Measurements from ENCODE around the gene CACYBP. TPM values are rescaled to one million over a fixed set of nuclear protein-coding genes. Genes with fewer than 3 reads are reported as not detected.

CACYBP gene
- total and polyA plus RNA-seq, 4 experiments from 2014 or later = 98.3 to 226 (median 133) TPM

DNA sequence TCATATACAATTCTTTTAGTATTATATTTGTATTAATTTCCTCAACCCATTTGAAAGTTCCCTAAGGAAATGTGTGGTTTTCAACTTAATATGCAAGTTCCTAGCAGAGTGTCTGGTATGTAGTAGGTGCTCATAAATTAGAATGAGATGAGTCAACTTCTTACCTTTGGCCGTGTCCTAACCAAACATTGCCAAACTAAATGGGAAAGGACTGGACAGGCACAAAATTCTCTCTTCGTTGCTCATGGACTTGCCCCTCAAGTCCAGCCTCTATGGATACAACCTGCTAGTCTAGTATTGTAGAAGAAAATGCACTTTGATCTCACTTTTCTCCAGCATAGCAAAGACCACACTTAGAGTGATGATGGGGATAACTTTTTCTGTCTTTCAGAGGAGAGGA, 35.0 kb downstream of the CACYBP start:
- Histone ChIP-seq H3K27ac (ENCODE audit: low read depth, low read length) (no peak overlapping the region), H3K27me3 (ENCODE audit: insufficient read depth, low read length) (no peaks in the 10 kb centered on the region), H3K9me3 (ENCODE audit: control insufficient read depth in 1 of 2, low read length in 2 of 2) (no peaks in the 10 kb centered on the region), H3K4me1 (ENCODE audit: insufficient read depth, low read length) (no peaks in the 10 kb centered on the region), H3K4me3 (ENCODE audit: low read length in 2 of 2) (no peak overlapping the region), H3K36me3 (ENCODE audit: insufficient read depth, low read length) (no peaks in the 10 kb centered on the region)
- no peak for DNase-seq
- intact Hi-C loops (cut with micrococcal nuclease) = no loop called here
- Mint-ChIP-seq H3K27me3 (peaks cover 0 to 2% of the 10 kb centered on the region in 2 donors), H3K4me1 (peaks cover 1 to 3% (median 2%) of the 10 kb centered on the region in 4 donors), H3K36me3 (no peaks in the 10 kb centered on the region), H3K4me3 (no peak overlapping the region), H3K27ac (no peak overlapping the region), H3K9me3 (no peaks in the 10 kb centered on the region)
- ChIA-PET POLR2A (ENCODE audit: partially characterized antibody) (no interaction called here), CTCF (ENCODE audit: partially characterized antibody) (no interaction called here)

DNA sequence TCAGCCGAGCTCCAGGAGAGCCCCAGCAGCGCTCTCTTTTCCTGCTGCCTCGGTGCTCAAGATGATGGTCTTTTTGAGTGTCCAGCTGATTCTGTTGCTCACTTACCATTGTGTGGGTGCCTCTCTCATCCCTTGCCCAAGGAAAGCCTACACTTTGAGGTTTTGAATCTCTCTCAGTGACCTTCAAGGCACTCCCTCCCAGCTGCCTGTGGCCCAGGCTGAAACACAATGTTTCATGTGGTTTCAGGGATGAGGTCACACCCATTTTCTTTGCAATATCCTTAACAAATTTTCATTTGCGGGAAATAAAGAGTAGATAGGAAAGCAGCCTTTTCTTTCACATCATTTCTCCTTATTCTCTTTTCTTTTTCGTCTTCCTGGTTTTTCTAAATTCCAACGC, 36.1 kb downstream of the CACYBP start:
- intact Hi-C loops (cut with micrococcal nuclease) = no loop called here
- no peaks in the 10 kb centered on the region for H3K4me1 Mint-ChIP-seq

DNA sequence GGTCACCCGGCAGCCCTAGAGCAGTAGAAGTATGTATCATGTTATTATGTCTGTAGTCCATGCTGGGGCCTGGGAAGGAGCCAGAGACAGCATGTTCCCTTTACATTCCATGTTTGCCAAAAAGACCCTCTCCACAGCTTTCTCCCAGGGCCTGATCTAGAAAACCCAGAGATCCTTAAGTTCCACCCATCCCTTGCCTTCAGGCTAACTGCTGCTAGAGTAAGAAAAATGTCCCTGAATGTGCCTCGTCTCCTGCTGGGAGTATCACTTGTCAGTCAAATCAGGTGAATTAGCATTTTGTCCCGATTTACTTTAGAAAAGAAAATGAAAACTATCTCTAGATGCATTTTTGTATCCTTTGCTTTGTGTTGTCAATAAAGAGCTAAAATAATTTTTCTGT, 36.7 kb downstream of the CACYBP start:
- DNase-seq = no peak
- no peak overlapping the region for H3K4me3 Mint-ChIP-seq
- Histone ChIP-seq H3K36me3 (ENCODE audit: insufficient read depth, low read length) (no peaks in the 10 kb centered on the region), H3K4me1 (ENCODE audit: insufficient read depth, low read length) (no peaks in the 10 kb centered on the region), H3K4me3 (ENCODE audit: low read length in 2 of 2) (no peak overlapping the region), H3K27ac (ENCODE audit: low read depth, low read length) (no peak overlapping the region), H3K27me3 (ENCODE audit: insufficient read depth, low read length) (no peaks in the 10 kb centered on the region), H3K9me3 (ENCODE audit: control insufficient read depth in 1 of 2, low read length in 2 of 2) (no peaks in the 10 kb centered on the region)
- no peaks in the 10 kb centered on the region for H3K4me1 Mint-ChIP-seq
- intact Hi-C loops (cut with micrococcal nuclease) = no loop called here
- CTCF ChIA-PET (ENCODE audit: partially characterized antibody) = interaction anchor here (1.5 kb wide), 1 partner anchor 88 kb away, joined by 5 read pairs; no protein-coding TSS in a partner anchor
- peaks cover 0 to 2% of the 10 kb centered on the region in 2 donors for H3K27me3 Mint-ChIP-seq
- H3K9me3 Mint-ChIP-seq = no peaks in the 10 kb centered on the region
- POLR2A ChIA-PET (ENCODE audit: partially characterized antibody) = no interaction called here
- H3K36me3 Mint-ChIP-seq = no peaks in the 10 kb centered on the region
- H3K27ac Mint-ChIP-seq = no peak overlapping the region

More for the DNA sequence above, 36.1 kb downstream of the CACYBP start:
- Mint-ChIP-seq H3K27ac (no peak overlapping the region), H3K36me3 (no peaks in the 10 kb centered on the region), H3K27me3 (peaks cover 0 to 2% of the 10 kb centered on the region in 2 donors), H3K9me3 (no peaks in the 10 kb centered on the region), H3K4me3 (no peak overlapping the region)
- ChIA-PET CTCF (ENCODE audit: partially characterized antibody) (interaction anchor here (1.5 kb wide), 1 partner anchor 89 kb away, joined by 5 read pairs; no protein-coding TSS in a partner anchor), POLR2A (ENCODE audit: partially characterized antibody) (no interaction called here)
- Histone ChIP-seq H3K27ac (ENCODE audit: low read depth, low read length) (no peak overlapping the region), H3K36me3 (ENCODE audit: insufficient read depth, low read length) (no peaks in the 10 kb centered on the region), H3K27me3 (ENCODE audit: insufficient read depth, low read length) (no peaks in the 10 kb centered on the region), H3K4me3 (ENCODE audit: low read length in 2 of 2) (no peak overlapping the region), H3K9me3 (ENCODE audit: control insufficient read depth in 1 of 2, low read length in 2 of 2) (no peaks in the 10 kb centered on the region), H3K4me1 (ENCODE audit: insufficient read depth, low read length) (no peaks in the 10 kb centered on the region)
- DNase-seq = no peak

DNA sequence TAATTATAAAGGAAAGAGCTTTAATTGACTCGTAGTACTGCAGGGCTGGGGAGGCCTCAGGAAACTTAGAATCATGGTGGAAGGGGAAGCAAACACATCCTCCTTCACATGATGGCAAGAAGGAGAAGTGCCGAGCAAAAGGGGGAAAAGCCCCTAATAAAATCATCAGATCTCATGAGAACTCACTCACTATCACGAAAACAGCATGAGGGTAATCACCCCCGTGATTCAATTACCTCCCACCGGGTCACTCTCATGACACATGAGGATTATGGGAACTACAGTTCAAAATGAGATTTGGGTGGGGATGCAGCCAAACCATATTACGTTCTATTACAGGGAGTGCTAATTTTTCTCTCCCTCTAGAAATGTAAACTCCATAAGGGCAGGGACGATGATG, 37.7 kb downstream of the CACYBP start:
- Mint-ChIP-seq H3K9me3 (no peaks in the 10 kb centered on the region), H3K4me1 (no peaks in the 10 kb centered on the region), H3K36me3 (no peaks in the 10 kb centered on the region), H3K27me3 (peaks cover 0 to 2% of the 10 kb centered on the region in 2 donors), H3K27ac (no peak overlapping the region), H3K4me3 (no peak overlapping the region)
- H3K27ac ChIP-seq (ENCODE audit: low read depth, low read length) = no peak overlapping the region
- ChIA-PET POLR2A (ENCODE audit: partially characterized antibody) (no interaction called here), CTCF (ENCODE audit: partially characterized antibody) (interaction anchor here (2.4 kb wide), 1 partner anchor 8 kb away, joined by 8 read pairs; no protein-coding TSS in a partner anchor)
- no peaks in the 10 kb centered on the region for H3K4me1 ChIP-seq (ENCODE audit: insufficient read depth, low read length)
- no peaks in the 10 kb centered on the region for H3K36me3 ChIP-seq (ENCODE audit: insufficient read depth, low read length)
- H3K27me3 ChIP-seq (ENCODE audit: insufficient read depth, low read length) = no peaks in the 10 kb centered on the region
- no peaks in the 10 kb centered on the region for H3K9me3 ChIP-seq (ENCODE audit: control insufficient read depth in 1 of 2, low read length in 2 of 2)
- intact Hi-C loops (cut with micrococcal nuclease) = no loop called here
- H3K4me3 ChIP-seq (ENCODE audit: low read length in 2 of 2) = no peak overlapping the region
- no peak for DNase-seq

DNA sequence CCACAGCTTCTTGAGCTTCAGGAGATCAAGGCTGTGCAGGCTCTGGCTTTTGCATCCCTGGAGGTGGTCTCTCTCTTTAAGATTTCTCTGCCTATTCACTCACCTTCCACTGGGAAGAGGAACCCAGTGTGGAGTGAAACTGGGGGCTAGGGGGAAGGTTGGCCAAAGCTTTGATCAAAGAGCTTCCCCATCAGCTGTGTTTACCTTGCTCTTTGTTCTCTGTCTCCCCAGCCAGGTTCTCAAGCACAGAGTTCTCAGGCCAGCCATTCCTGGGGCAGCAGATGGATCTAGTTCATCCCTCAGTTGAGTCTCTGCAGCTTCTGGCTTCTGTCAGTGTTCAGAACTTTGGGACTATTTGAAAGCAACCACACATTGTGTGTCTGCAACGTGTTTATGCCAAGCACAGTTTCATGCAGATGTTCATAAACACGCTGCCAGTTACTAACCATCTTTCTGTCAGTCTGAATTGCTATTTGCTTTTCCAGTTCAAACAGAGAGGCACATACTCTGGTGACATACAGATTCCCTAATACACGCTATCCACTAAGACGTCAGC, 40.7 kb downstream of the CACYBP start:
- ChIA-PET CTCF (ENCODE audit: partially characterized antibody) (interaction anchor here (1.3 to 1.9 kb wide), 3 partner anchors 9 to 114 kb away, joined by 3 to 12 read pairs (median 4); no protein-coding TSS in a partner anchor), POLR2A (ENCODE audit: partially characterized antibody) (interaction anchor here (0.6 to 0.9 kb wide), 2 partner anchors 16 to 17 kb away, joined by 3 read pairs; no protein-coding TSS in a partner anchor)
- H3K9me3 ChIP-seq (ENCODE audit: control insufficient read depth in 1 of 2, low read length in 2 of 2) = no peaks in the 10 kb centered on the region
- peaks cover 0 to 2% (median 0%) of the 10 kb centered on the region in 4 donors for H3K4me1 Mint-ChIP-seq
- no peaks in the 10 kb centered on the region for H3K27me3 ChIP-seq (ENCODE audit: insufficient read depth, low read length)
- H3K27ac ChIP-seq (ENCODE audit: low read depth, low read length) = no peak overlapping the region
- H3K4me1 ChIP-seq (ENCODE audit: insufficient read depth, low read length) = no peaks in the 10 kb centered on the region
- H3K36me3 Mint-ChIP-seq = no peaks in the 10 kb centered on the region
- intact Hi-C loops (cut with micrococcal nuclease) = no loop called here
- no peak for DNase-seq
- H3K27ac Mint-ChIP-seq = no peak overlapping the region
- no peaks in the 10 kb centered on the region for H3K9me3 Mint-ChIP-seq
- no peak overlapping the region for H3K4me3 ChIP-seq (ENCODE audit: low read length in 2 of 2)
- no peaks in the 10 kb centered on the region for H3K36me3 ChIP-seq (ENCODE audit: insufficient read depth, low read length)
- H3K4me3 Mint-ChIP-seq = no peak overlapping the region
- H3K27me3 Mint-ChIP-seq = peaks cover 4 to 9% of the 10 kb centered on the region in 2 donors

DNA sequence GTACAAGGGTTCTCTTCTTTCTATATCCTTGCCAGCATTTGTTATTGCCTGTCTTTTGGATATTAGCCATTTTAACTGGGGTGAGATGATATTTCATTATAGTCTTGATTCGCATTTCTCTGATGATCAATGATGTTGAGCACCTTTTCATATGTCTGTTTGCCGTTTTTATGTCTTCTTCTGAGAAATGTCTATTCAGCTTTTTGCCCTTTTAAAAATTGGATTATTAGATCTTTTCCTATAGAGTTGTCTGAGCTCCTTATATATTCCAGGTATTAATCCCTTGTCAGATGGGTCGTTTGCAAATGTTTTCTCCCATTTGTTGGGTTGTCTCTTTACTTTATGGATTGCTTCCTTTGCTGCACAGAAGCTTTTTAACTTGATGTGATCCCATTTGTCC, 42.9 kb downstream of the CACYBP start:
- intact Hi-C loops (cut with micrococcal nuclease) = no loop called here
- Histone ChIP-seq H3K27me3 (ENCODE audit: insufficient read depth, low read length) (no peaks in the 10 kb centered on the region), H3K27ac (ENCODE audit: low read depth, low read length) (no peak overlapping the region), H3K36me3 (ENCODE audit: insufficient read depth, low read length) (no peaks in the 10 kb centered on the region), H3K9me3 (ENCODE audit: control insufficient read depth in 1 of 2, low read length in 2 of 2) (no peaks in the 10 kb centered on the region), H3K4me1 (ENCODE audit: insufficient read depth, low read length) (no peaks in the 10 kb centered on the region), H3K4me3 (ENCODE audit: low read length in 2 of 2) (no peak overlapping the region)
- H3K4me3 Mint-ChIP-seq = no peak overlapping the region
- peaks cover 8 to 20% of the 10 kb centered on the region in 2 donors for H3K27me3 Mint-ChIP-seq
- CTCF ChIA-PET (ENCODE audit: partially characterized antibody) = interaction anchor here (1.3 kb wide), 1 partner anchor 103 kb away, joined by 3 read pairs; no protein-coding TSS in a partner anchor
- POLR2A ChIA-PET (ENCODE audit: partially characterized antibody) = no interaction called here
- no peaks in the 10 kb centered on the region for H3K9me3 Mint-ChIP-seq
- H3K27ac Mint-ChIP-seq = no peak overlapping the region
- DNase-seq = no peak
- no peaks in the 10 kb centered on the region for H3K36me3 Mint-ChIP-seq
- peaks cover 0 to 2% (median 0%) of the 10 kb centered on the region in 4 donors for H3K4me1 Mint-ChIP-seq

DNA sequence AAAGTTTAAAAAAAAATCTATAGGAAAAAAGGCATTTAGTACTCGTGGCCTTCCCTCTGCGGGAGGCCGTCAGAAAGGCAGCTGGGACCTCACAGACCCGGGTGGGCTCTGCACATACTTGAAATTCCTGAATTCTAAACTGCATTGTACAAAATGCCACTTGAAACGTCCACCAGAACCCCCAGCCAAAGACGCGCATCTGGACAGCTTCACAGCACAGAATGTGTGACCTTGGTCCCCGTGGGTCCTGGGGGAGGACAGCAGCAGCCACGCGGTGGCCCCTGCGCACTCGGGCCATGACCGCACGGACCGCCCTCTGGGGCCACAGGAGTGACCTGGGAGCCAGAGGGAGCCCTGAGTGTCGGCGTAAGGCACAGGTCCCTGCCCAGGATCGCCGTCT, 44.1 kb downstream of the CACYBP start:
- H3K27ac Mint-ChIP-seq = no peak overlapping the region
- ChIA-PET CTCF (ENCODE audit: partially characterized antibody) (no interaction called here), POLR2A (ENCODE audit: partially characterized antibody) (no interaction called here)
- peaks cover 0 to 2% (median 0%) of the 10 kb centered on the region in 4 donors for H3K4me1 Mint-ChIP-seq
- Histone ChIP-seq H3K36me3 (ENCODE audit: insufficient read depth, low read length) (no peaks in the 10 kb centered on the region), H3K27ac (ENCODE audit: low read depth, low read length) (no peak overlapping the region), H3K4me3 (ENCODE audit: low read length in 2 of 2) (no peak overlapping the region), H3K4me1 (ENCODE audit: insufficient read depth, low read length) (no peaks in the 10 kb centered on the region), H3K9me3 (ENCODE audit: control insufficient read depth in 1 of 2, low read length in 2 of 2) (no peaks in the 10 kb centered on the region), H3K27me3 (ENCODE audit: insufficient read depth, low read length) (no peaks in the 10 kb centered on the region)
- H3K4me3 Mint-ChIP-seq = no peak overlapping the region
- peaks cover 15 to 27% of the 10 kb centered on the region in 2 donors for H3K27me3 Mint-ChIP-seq
- DNase-seq = no peak
- intact Hi-C loops (cut with micrococcal nuclease) = no loop called here
- H3K9me3 Mint-ChIP-seq = no peaks in the 10 kb centered on the region
- no peaks in the 10 kb centered on the region for H3K36me3 Mint-ChIP-seq

Measured in CD4-positive, alpha-beta memory T cell (primary cell).